Rectal smooth muscle tissue (tissue), 1 donor: ENCODE data around the gene PHACTR3.
"Not testable (repeated sequence)": the region's sequence is repeated elsewhere in the genome, so short reads cannot be mapped to it uniquely, and the experiment has no call there.

Experiments used
- H3K27ac ChIP-seq: one replicate; pipeline ENCODE4 v1.7.0; 2013; ENCODE audit warnings: low read depth, low read length, inconsistent platforms
- H3K27me3 ChIP-seq: one replicate; pipeline ENCODE4 v1.7.0; 2013; ENCODE audit warnings: low read length; ENCODE audit not compliant: control insufficient read depth, insufficient read depth
- H3K36me3 ChIP-seq: one replicate; pipeline ENCODE4 v1.7.0; 2013; ENCODE audit warnings: low read length; ENCODE audit not compliant: control insufficient read depth, insufficient read depth
- H3K4me1 ChIP-seq: one replicate; pipeline ENCODE4 v1.7.0; 2013; ENCODE audit warnings: low read length; ENCODE audit not compliant: control insufficient read depth, insufficient read depth
- H3K4me3 ChIP-seq: one replicate; pipeline ENCODE4 v1.7.0; 2013; ENCODE audit warnings: low read length
- H3K9ac ChIP-seq: one replicate; pipeline ENCODE4 v1.7.0; 2013; ENCODE audit warnings: low read length

Gene PHACTR3

GRCh38 chr20:59863058-59863457, 258.7 kb downstream of the PHACTR3 start:
- no peak overlapping the region for H3K4me3 ChIP-seq
- no peaks in the 10 kb centered on the region for H3K4me1 ChIP-seq
- no peak overlapping the region for H3K27ac ChIP-seq
- no peaks in the 10 kb centered on the region for H3K27me3 ChIP-seq
- H3K36me3 ChIP-seq, result no peaks in the 10 kb centered on the region
- no peak overlapping the region for H3K9ac ChIP-seq

GRCh38 chr20:59864726-59865125, 260.4 kb downstream of the PHACTR3 start:
- no peaks in the 10 kb centered on the region for H3K27me3 ChIP-seq
- H3K9ac ChIP-seq, result no peak overlapping the region
- H3K27ac ChIP-seq, result no peak overlapping the region
- no peak overlapping the region for H3K4me3 ChIP-seq
- H3K4me1 ChIP-seq, result no peaks in the 10 kb centered on the region
- H3K36me3 ChIP-seq, result no peaks in the 10 kb centered on the region

- no peak overlapping the region for H3K4me3 ChIP-seq
- no peaks in the 10 kb centered on the region for H3K27me3 ChIP-seq
- no peak overlapping the region for H3K9ac ChIP-seq
- H3K36me3 ChIP-seq, result no peaks in the 10 kb centered on the region
- no peak overlapping the region for H3K27ac ChIP-seq
- H3K4me1 ChIP-seq, result no peaks in the 10 kb centered on the region
Observed at GRCh38 chr20:59866338-59866737, 262.0 kb downstream of the PHACTR3 start.

- no peaks in the 10 kb centered on the region for H3K36me3 ChIP-seq
Observed at GRCh38 chr20:59871096-59871495, 266.8 kb downstream of the PHACTR3 start.

GRCh38 chr20:59873409-59873808, 269.1 kb downstream of the PHACTR3 start:
- Histone ChIP-seq H3K4me1 (no peaks in the 10 kb centered on the region), H3K9ac (no peak overlapping the region)

More at GRCh38 chr20:59871096-59871495, 266.8 kb downstream of the PHACTR3 start:
- no peak overlapping the region for H3K27ac ChIP-seq
- no peaks in the 10 kb centered on the region for H3K27me3 ChIP-seq
- H3K4me3 ChIP-seq, result no peak overlapping the region
- H3K9ac ChIP-seq, result no peak overlapping the region
- H3K4me1 ChIP-seq, result no peaks in the 10 kb centered on the region

GRCh38 chr20:59880198-59880597, 275.9 kb downstream of the PHACTR3 start:
- Histone ChIP-seq H3K27me3 (no peaks in the 10 kb centered on the region), H3K4me3 (no peak overlapping the region), H3K36me3 (no peaks in the 10 kb centered on the region), H3K27ac (no peak overlapping the region), H3K4me1 (no peaks in the 10 kb centered on the region), H3K9ac (no peak overlapping the region)

More at GRCh38 chr20:59873409-59873808, 269.1 kb downstream of the PHACTR3 start:
- Histone ChIP-seq H3K4me3 (no peak overlapping the region), H3K27ac (no peak overlapping the region), H3K36me3 (no peaks in the 10 kb centered on the region), H3K27me3 (no peaks in the 10 kb centered on the region)

GRCh38 chr20:59884494-59884893, 280.2 kb downstream of the PHACTR3 start:
- Histone ChIP-seq H3K9ac (no peak overlapping the region), H3K4me3 (no peak overlapping the region), H3K36me3 (no peaks in the 10 kb centered on the region), H3K27ac (no peak overlapping the region), H3K27me3 (no peaks in the 10 kb centered on the region), H3K4me1 (no peaks in the 10 kb centered on the region)

- Histone ChIP-seq H3K36me3 (no peaks in the 10 kb centered on the region), H3K9ac (no peak overlapping the region), H3K27me3 (no peaks in the 10 kb centered on the region), H3K4me1 (no peaks in the 10 kb centered on the region), H3K27ac (no peak overlapping the region), H3K4me3 (no peak overlapping the region)
Observed at GRCh38 chr20:59888050-59888449, 283.7 kb downstream of the PHACTR3 start.

GRCh38 chr20:59890035-59890434, 285.7 kb downstream of the PHACTR3 start:
- not testable (repeated sequence) for H3K27me3 ChIP-seq, H3K27ac ChIP-seq

GRCh38 chr20:59891581-59891980, 287.2 kb downstream of the PHACTR3 start:
- no peak overlapping the region for H3K9ac ChIP-seq
- no peaks in the 10 kb centered on the region for H3K4me1 ChIP-seq
- no peak overlapping the region for H3K27ac ChIP-seq
- H3K27me3 ChIP-seq, result no peaks in the 10 kb centered on the region
- H3K4me3 ChIP-seq, result no peak overlapping the region
- no peaks in the 10 kb centered on the region for H3K36me3 ChIP-seq

More at GRCh38 chr20:59890035-59890434, 285.7 kb downstream of the PHACTR3 start:
- not testable (repeated sequence) for H3K4me3 ChIP-seq, H3K9ac ChIP-seq, H3K36me3 ChIP-seq, H3K4me1 ChIP-seq

GRCh38 chr20:59895908-59896307, 291.6 kb downstream of the PHACTR3 start:
- H3K4me3 ChIP-seq, result no peak overlapping the region
- no peaks in the 10 kb centered on the region for H3K36me3 ChIP-seq
- no peak overlapping the region for H3K9ac ChIP-seq
- H3K27me3 ChIP-seq, result no peaks in the 10 kb centered on the region
- no peak overlapping the region for H3K27ac ChIP-seq
- H3K4me1 ChIP-seq, result no peaks in the 10 kb centered on the region
